HepG2 (cell line): ENCODE data around the gene TRPT1. TPM values are rescaled to one million over a fixed set of nuclear protein-coding genes. Genes with fewer than 3 reads are reported as not detected.

Experiments used
- AGO1 ChIP-seq: fragments of 200-400 bp; formaldehyde crosslinking; IDR thresholded peaks from 2 replicates; pipeline ENCODE4 v1.6.1; 2017; ENCODE audit warnings: mild to moderate bottlenecking, low read depth, low read length, moderate library complexity; ENCODE audit not compliant: poor library complexity, severe bottlenecking
- CHCHD3 ChIP-seq: sonication (generic); formaldehyde crosslinking; IDR thresholded peaks from 2 replicates; pipeline ENCODE4 v1.8.0; 2022; ENCODE audit warnings: mild to moderate bottlenecking, missing genetic modification reagents, moderate library complexity
- DMAP1 ChIP-seq: IDR thresholded peaks from 2 replicates; pipeline ENCODE4 v1.6.1; 2016
- EHMT2 ChIP-seq: fragments of 200-600 bp; sonication (generic); IDR thresholded peaks from 2 replicates; pipeline ENCODE4 v1.7.0; 2017; ENCODE audit warnings: antibody characterized with exemption, low read depth, low read length, borderline replicate concordance
- GTF3A ChIP-seq: sonication (generic); formaldehyde crosslinking; conservative IDR thresholded peaks from 2 replicates; pipeline ENCODE4 v1.4.0; 2020; ENCODE audit warnings: mild to moderate bottlenecking, missing genetic modification reagents
- PCBP2 ChIP-seq: fragments of 200-400 bp; formaldehyde crosslinking; optimal IDR thresholded peaks from 2 replicates; pipeline ENCODE3; 2018; ENCODE audit warnings: low read length, low read depth; ENCODE audit not compliant: poor library complexity, severe bottlenecking
- TGIF2 ChIP-seq: IDR thresholded peaks from 2 replicates; pipeline ENCODE4 v1.6.1; 2016; ENCODE audit warnings: control low read depth, missing compliant biosample characterization
- ZNF550 ChIP-seq: sonication (generic); formaldehyde crosslinking; IDR thresholded peaks from 2 replicates; pipeline ENCODE4 v1.4.0; 2020; ENCODE audit warnings: mild to moderate bottlenecking, missing genetic modification reagents, borderline replicate concordance
- ZNF589 ChIP-seq: sonication (generic); formaldehyde crosslinking; conservative IDR thresholded peaks from 2 replicates; pipeline ENCODE4 v1.8.0; 2022; ENCODE audit warnings: mild to moderate bottlenecking, moderate library complexity, missing genetic modification reagents
- ZNF749 ChIP-seq: sonication (generic); formaldehyde crosslinking; IDR thresholded peaks from 2 replicates; pipeline ENCODE4 v1.8.0; 2022; ENCODE audit warnings: mild to moderate bottlenecking, missing genetic modification reagents, moderate library complexity, borderline replicate concordance
- polyA plus RNA-seq, 8 experiments: library from polyadenylated mRNA; depleted of rRNA in 3 of 8; stranded (reverse) in 7 of 8; unstranded in 1 of 8; fragments of >200 nt; fragmentation: Illumina TruSeq in 4 of 8; extraction: Trizol in 4 of 8; gene quantifications; 2 replicates each; pipeline versions ENCODE4 v1.2.1 to v1.2.3, GENCODE V29; 2011 to 2016; ENCODE audit warnings: low read depth in 4 of 8, missing spikeins in 1 of 8, mixed read lengths in 1 of 8; ENCODE audit not compliant: insufficient read depth in 1 of 8
- total RNA-seq, 5 experiments: library from RNA; depleted of rRNA; stranded (reverse); fragments of >200 nt; fragmentation: Illumina TruSeq; extraction: Trizol; gene quantifications; 2 replicates each; pipeline ENCODE4 v1.2.3, GENCODE V29; 2016; ENCODE audit warnings: low read depth in 1 of 5
- TF ChIP-seq, protein P1 (sequence below): sonication (generic); formaldehyde crosslinking; conservative IDR thresholded peaks from 2 replicates; pipeline ENCODE4 v1.4.0; 2020; ENCODE audit warnings: mild to moderate bottlenecking, missing genetic modification reagents, moderate library complexity
- TF ChIP-seq, protein P2 (sequence below): sonication (generic); formaldehyde crosslinking; IDR thresholded peaks from 2 replicates; pipeline ENCODE4 v1.5.1; 2020; ENCODE audit warnings: missing genetic modification reagents, mild to moderate bottlenecking, borderline replicate concordance
- TF ChIP-seq, protein P3 (sequence below): sonication (generic); formaldehyde crosslinking; IDR thresholded peaks from 2 replicates; pipeline ENCODE4 v1.4.0; 2020; ENCODE audit warnings: missing genetic modification reagents, mild to moderate bottlenecking, borderline replicate concordance

The TRPT1 gene
- total and polyA plus RNA-seq, 2 of the 13 experiments (the other 11 are each of a cell fraction or from before 2014, with no cell fraction given): 24.8 to 40.7 TPM

DNA sequence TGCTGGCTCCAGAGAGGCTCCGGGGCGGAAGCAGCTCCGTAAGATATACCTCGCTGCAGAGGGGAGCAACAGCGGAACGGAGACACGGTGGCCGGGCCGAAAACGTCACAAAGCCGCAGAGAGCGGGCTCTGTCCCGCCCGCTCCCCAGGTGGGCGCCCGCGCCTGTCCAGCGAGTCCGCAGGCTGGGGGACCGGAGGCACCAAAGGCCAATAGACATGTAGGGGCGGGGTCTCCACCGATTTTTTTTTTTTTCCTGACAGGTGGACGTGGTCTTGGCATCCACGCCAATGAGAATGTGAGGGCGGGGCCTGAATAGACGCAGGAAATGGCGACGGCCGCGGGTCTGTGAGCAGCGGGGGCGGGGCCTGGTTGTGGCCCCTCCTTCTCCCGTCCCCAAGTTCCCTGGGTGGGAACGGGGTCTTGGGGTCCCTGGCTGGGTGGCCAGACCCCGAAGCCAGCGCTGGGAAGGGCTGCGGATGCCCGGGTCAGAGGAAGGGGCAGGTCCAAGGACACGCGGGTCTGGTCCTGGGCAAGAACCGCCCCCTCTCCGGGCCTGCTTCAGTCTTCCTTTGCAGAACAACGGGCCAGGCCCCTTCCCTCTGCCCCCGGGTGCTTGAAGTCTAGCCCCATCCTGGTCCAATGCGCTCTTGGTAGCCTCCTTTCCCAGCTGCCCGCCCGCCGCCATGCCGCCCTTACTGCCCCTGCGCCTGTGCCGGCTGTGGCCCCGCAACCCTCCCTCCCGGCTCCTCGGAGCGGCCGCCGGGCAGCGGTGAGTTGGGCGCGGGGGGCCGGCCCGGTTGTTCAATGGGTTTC is 4.4 kb upstream of the TRPT1 start, which contains the start of gene DNAJC4 (continued):
- TF ChIP-seq ZNF589 (CRISPR knock-in tag) (no peak), GTF3A (CRISPR knock-in tag) (no peak), CHCHD3 (CRISPR knock-in tag) (no peak), ZNF550 (CRISPR knock-in tag) (no peak), DMAP1 (CRISPR knock-in tag) (peak; percentile 68), PCBP2 (no peak), ZNF749 (CRISPR knock-in tag) (peak; percentile 64; the same call in 1 of the 2 replicates), EHMT2 (no peak), AGO1 (peak; percentile 95), TGIF2 (CRISPR knock-in tag) (0 out of 2 replicates have a peak, but pooled peaks have one; percentile 69)
- TF ChIP-seq, protein P1, sequence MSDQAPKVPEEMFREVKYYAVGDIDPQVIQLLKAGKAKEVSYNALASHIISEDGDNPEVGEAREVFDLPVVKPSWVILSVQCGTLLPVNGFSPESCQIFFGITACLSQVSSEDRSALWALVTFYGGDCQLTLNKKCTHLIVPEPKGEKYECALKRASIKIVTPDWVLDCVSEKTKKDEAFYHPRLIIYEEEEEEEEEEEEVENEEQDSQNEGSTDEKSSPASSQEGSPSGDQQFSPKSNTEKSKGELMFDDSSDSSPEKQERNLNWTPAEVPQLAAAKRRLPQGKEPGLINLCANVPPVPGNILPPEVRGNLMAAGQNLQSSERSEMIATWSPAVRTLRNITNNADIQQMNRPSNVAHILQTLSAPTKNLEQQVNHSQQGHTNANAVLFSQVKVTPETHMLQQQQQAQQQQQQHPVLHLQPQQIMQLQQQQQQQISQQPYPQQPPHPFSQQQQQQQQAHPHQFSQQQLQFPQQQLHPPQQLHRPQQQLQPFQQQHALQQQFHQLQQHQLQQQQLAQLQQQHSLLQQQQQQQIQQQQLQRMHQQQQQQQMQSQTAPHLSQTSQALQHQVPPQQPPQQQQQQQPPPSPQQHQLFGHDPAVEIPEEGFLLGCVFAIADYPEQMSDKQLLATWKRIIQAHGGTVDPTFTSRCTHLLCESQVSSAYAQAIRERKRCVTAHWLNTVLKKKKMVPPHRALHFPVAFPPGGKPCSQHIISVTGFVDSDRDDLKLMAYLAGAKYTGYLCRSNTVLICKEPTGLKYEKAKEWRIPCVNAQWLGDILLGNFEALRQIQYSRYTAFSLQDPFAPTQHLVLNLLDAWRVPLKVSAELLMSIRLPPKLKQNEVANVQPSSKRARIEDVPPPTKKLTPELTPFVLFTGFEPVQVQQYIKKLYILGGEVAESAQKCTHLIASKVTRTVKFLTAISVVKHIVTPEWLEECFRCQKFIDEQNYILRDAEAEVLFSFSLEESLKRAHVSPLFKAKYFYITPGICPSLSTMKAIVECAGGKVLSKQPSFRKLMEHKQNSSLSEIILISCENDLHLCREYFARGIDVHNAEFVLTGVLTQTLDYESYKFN (CRISPR knock-in tag): no peak; the same call in 1 of the 2 replicates
- TF ChIP-seq, protein P2, sequence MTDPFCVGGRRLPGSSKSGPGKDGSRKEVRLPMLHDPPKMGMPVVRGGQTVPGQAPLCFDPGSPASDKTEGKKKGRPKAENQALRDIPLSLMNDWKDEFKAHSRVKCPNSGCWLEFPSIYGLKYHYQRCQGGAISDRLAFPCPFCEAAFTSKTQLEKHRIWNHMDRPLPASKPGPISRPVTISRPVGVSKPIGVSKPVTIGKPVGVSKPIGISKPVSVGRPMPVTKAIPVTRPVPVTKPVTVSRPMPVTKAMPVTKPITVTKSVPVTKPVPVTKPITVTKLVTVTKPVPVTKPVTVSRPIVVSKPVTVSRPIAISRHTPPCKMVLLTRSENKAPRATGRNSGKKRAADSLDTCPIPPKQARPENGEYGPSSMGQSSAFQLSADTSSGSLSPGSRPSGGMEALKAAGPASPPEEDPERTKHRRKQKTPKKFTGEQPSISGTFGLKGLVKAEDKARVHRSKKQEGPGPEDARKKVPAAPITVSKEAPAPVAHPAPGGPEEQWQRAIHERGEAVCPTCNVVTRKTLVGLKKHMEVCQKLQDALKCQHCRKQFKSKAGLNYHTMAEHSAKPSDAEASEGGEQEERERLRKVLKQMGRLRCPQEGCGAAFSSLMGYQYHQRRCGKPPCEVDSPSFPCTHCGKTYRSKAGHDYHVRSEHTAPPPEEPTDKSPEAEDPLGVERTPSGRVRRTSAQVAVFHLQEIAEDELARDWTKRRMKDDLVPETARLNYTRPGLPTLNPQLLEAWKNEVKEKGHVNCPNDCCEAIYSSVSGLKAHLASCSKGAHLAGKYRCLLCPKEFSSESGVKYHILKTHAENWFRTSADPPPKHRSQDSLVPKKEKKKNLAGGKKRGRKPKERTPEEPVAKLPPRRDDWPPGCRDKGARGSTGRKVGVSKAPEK (CRISPR knock-in tag): no peak
- TF ChIP-seq, protein P3, sequence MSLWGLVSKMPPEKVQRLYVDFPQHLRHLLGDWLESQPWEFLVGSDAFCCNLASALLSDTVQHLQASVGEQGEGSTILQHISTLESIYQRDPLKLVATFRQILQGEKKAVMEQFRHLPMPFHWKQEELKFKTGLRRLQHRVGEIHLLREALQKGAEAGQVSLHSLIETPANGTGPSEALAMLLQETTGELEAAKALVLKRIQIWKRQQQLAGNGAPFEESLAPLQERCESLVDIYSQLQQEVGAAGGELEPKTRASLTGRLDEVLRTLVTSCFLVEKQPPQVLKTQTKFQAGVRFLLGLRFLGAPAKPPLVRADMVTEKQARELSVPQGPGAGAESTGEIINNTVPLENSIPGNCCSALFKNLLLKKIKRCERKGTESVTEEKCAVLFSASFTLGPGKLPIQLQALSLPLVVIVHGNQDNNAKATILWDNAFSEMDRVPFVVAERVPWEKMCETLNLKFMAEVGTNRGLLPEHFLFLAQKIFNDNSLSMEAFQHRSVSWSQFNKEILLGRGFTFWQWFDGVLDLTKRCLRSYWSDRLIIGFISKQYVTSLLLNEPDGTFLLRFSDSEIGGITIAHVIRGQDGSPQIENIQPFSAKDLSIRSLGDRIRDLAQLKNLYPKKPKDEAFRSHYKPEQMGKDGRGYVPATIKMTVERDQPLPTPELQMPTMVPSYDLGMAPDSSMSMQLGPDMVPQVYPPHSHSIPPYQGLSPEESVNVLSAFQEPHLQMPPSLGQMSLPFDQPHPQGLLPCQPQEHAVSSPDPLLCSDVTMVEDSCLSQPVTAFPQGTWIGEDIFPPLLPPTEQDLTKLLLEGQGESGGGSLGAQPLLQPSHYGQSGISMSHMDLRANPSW (CRISPR knock-in tag): peak; percentile 82; the same call in 1 of the 2 replicates
